K562 treated with DMSO at 1 percent for 48 hours (cell line): ENCODE results near the gene SELENOT. TPM values are rescaled to one million over a fixed set of nuclear protein-coding genes. Genes with fewer than 3 reads are reported as not detected.

Source experiments
- total RNA-seq: library from RNA; unstranded; fragments of 300-600 nt; gene quantifications from 2 replicates; pipeline ENCODE4 v1.2.3, GENCODE V29; 2022; ENCODE audit warnings: low replicate concordance; ENCODE audit errors: extremely low read depth

The SELENOT gene
- not detected in 2 replicates for total RNA-seq

GRCh38 chr3:150603153-150603979 is at the start of gene SELENOT:
Gene SELENOT (plus strand): TSS chr3:150603321. CDS start chr3:150603363, 42 bp downstream.

Other genes with a start within 250 kb of the SELENOT start
- not detected in 2 replicates for gene TSC22D2, start 195.0 kb upstream of the SELENOT start, total RNA-seq
- not detected in 2 replicates for gene SERP1, start 56.8 kb upstream of the SELENOT start, total RNA-seq
- gene EIF2A, start 56.5 kb upstream of the SELENOT start, total RNA-seq = not detected in 2 replicates
- not detected in 2 replicates for gene ERICH6, start 100.6 kb downstream of the SELENOT start, total RNA-seq
- gene SIAH2, start 159.8 kb downstream of the SELENOT start, total RNA-seq = not detected in 2 replicates